Endothelial cell of umbilical vein (primary cell): ENCODE measurements around the gene ZC4H2. TPM values are rescaled to one million over a fixed set of nuclear protein-coding genes. Genes with fewer than 3 reads are reported as not detected.

ENCODE experiments used
- BruUV-seq: library from RNA; stranded (reverse); fragments of 400-500 nt; replicated peaks from 2 replicates; lab custom pipeline; 2021; lab: Mats Ljungman, UMichigan
- CTCF ChIA-PET: fragments of 300-600, 350-600 bp; sonication (Branson Sonifier 250); formaldehyde crosslinking; loops from one replicate; lab custom pipeline; 2021; ENCODE audit warnings: antibody characterized with exemption, inconsistent platforms; lab: Charles Lee
- POLR2A ChIA-PET: fragments of 300-600, 350-600 bp; sonication (Branson Sonifier 250); formaldehyde crosslinking; loops from one replicate; lab custom pipeline; 2021; ENCODE audit warnings: antibody characterized with exemption, inconsistent platforms; lab: Charles Lee
- DNase-seq: peaks from one replicate; pipeline ENCODE4 v3.0.0-alpha.2; 2011; ENCODE audit warnings: low read depth, low spot score
- FAIRE-seq: peaks from 2 replicates; lab custom pipeline; 2011; peaks lifted over from hg19 to GRCh38; lab: Jason Lieb, UNC
- H2AFZ ChIP-seq: 2 replicates; pipeline ENCODE4 v1.6.0; 2012; ENCODE audit warnings: low read depth, low read length, control low read depth, inconsistent platforms
- H3K27ac ChIP-seq: 2 replicates; pipeline ENCODE4 v1.5.1; 2011; ENCODE audit warnings: low read depth, mild to moderate bottlenecking, control low read depth, low read length, moderate library complexity; ENCODE audit not compliant: insufficient read depth
- H3K27me3 ChIP-seq, 2 experiments: 2 replicates each; pipeline versions ENCODE4 v1.6.0 to v1.6.1; 2011; ENCODE audit warnings: low read length in 2 of 2, mixed read lengths in 1 of 2; ENCODE audit not compliant: control insufficient read depth in 2 of 2, insufficient read depth in 2 of 2
- H3K36me3 ChIP-seq, 2 experiments: 2 replicates in 1 of 2; 3 replicates in 1 of 2; pipeline ENCODE4 v1.5.1; 2011; ENCODE audit warnings: low read length in 2 of 2, mild to moderate bottlenecking in 1 of 2, moderate library complexity in 1 of 2; ENCODE audit not compliant: control insufficient read depth in 2 of 2, insufficient read depth in 2 of 2; ENCODE audit errors: extremely low read depth in 1 of 2
- H3K4me1 ChIP-seq: 3 replicates; pipeline ENCODE4 v1.5.1; 2011; ENCODE audit warnings: mild to moderate bottlenecking, low read length; ENCODE audit not compliant: control insufficient read depth, insufficient read depth; ENCODE audit errors: extremely low read depth
- H3K4me2 ChIP-seq: 2 replicates; pipeline ENCODE4 v1.6.1; 2011; ENCODE audit warnings: low read length, control low read depth, mixed read lengths; ENCODE audit not compliant: insufficient read depth
- H3K4me3 ChIP-seq, 3 experiments: fragments of 200-600 bp in 1 of 3; sonication (generic), shearing (Covaris generic) in 1 of 3; replicated peaks in 1 of 3; 2 replicates each; pipeline ENCODE4 v1.5.1; 2011 to 2016; ENCODE audit warnings: control low read depth in 3 of 3, low read length in 3 of 3, mild to moderate bottlenecking in 2 of 3, inconsistent platforms in 1 of 3, low read depth in 1 of 3, moderate library complexity in 1 of 3; ENCODE audit not compliant: insufficient read depth in 1 of 3
- H3K79me2 ChIP-seq: 2 replicates; pipeline ENCODE4 v1.6.0; 2012; ENCODE audit warnings: low read length, inconsistent platforms; ENCODE audit not compliant: control insufficient read depth, insufficient read depth
- H3K9ac ChIP-seq: replicated peaks from 2 replicates; pipeline ENCODE3; 2011; ENCODE audit warnings: low read length, control low read depth; ENCODE audit not compliant: insufficient read depth; ENCODE audit errors: extremely low read depth
- H3K9me1 ChIP-seq: replicated peaks from 3 replicates; pipeline ENCODE4 v1.6.0; 2011; ENCODE audit warnings: mild to moderate bottlenecking, low read length; ENCODE audit not compliant: control insufficient read depth, insufficient read depth; ENCODE audit errors: extremely low read depth
- H3K9me3 ChIP-seq: replicated peaks from 2 replicates; pipeline ENCODE4 v1.5.1; 2012; ENCODE audit warnings: low read length, inconsistent platforms; ENCODE audit not compliant: control insufficient read depth, insufficient read depth
- H4K20me1 ChIP-seq: replicated peaks from 2 replicates; pipeline ENCODE3; 2011; ENCODE audit warnings: mild to moderate bottlenecking, low read length; ENCODE audit not compliant: control insufficient read depth, insufficient read depth; ENCODE audit errors: extremely low read depth
- CTCF ChIP-seq, 2 donors: IDR thresholded peaks; 1 replicate in 1 of 2; 2 replicates in 1 of 2; pipeline ENCODE4 v1.5.1; 2011; ENCODE audit warnings: low read length in 2 of 2, mild to moderate bottlenecking in 2 of 2, moderate library complexity in 2 of 2, control low read depth in 1 of 2, inconsistent platforms in 1 of 2, low read depth in 1 of 2; ENCODE audit not compliant: insufficient read depth in 1 of 2; ENCODE audit errors: extremely low read depth in 1 of 2
- EZH2 ChIP-seq: IDR thresholded peaks from 2 replicates; pipeline ENCODE4 v1.6.1; 2012; ENCODE audit warnings: borderline replicate concordance, low read depth, mild to moderate bottlenecking, moderate library complexity, low read length, inconsistent platforms; ENCODE audit not compliant: severe bottlenecking
- GATA2 ChIP-seq: IDR thresholded peaks from 2 replicates; pipeline ENCODE4 v1.7.0; 2011; ENCODE audit warnings: low read depth, mild to moderate bottlenecking, moderate library complexity, mixed read lengths, low read length; ENCODE audit not compliant: insufficient read length, insufficient read depth
- JUN ChIP-seq: IDR thresholded peaks from 2 replicates; pipeline ENCODE4 v1.6.1; 2011; ENCODE audit warnings: borderline replicate concordance, low read depth; ENCODE audit not compliant: insufficient read length, insufficient read depth
- MAX ChIP-seq: IDR thresholded peaks from 2 replicates; pipeline ENCODE4 v1.6.1; 2011; ENCODE audit not compliant: insufficient read depth, insufficient read length
- POLR2A ChIP-seq: IDR thresholded peaks from 2 replicates; pipeline ENCODE4 v1.6.1; 2012; ENCODE audit warnings: low read depth, mild to moderate bottlenecking, control low read depth, low read length
- POLR2AphosphoS5 ChIP-seq: IDR thresholded peaks from 2 replicates; pipeline ENCODE4 v1.6.1; 2012; ENCODE audit warnings: low read depth, mild to moderate bottlenecking, control low read depth, low read length, moderate library complexity; ENCODE audit not compliant: insufficient read depth
- dilution Hi-C: fragments of 300-500 bp; cut with MboI; formaldehyde crosslinking; loops from one replicate; pipeline ENCODE4 v1.15.0; 2019; ENCODE audit warnings: low sequenced_read_pairs; ENCODE audit not compliant: extremely low pct_ligation_motif_present
- intact Hi-C: fragments of 100-400 bp; cut with micrococcal nuclease; formaldehyde crosslinking; loops from one replicate; pipeline ENCODE4 v1.10.0; 2022
- polyA plus RNA-seq, 4 experiments: library from polyadenylated mRNA; depleted of rRNA in 3 of 4; stranded (reverse) in 3 of 4; unstranded in 1 of 4; fragments of >200 nt; gene quantifications; 2 replicates each; pipeline versions ENCODE4 v1.2.1 to v1.2.3, GENCODE V29; 2011 to 2012; ENCODE audit warnings: missing spikeins in 1 of 4
- total RNA-seq: library from RNA; stranded (reverse); gene quantifications from 2 replicates; pipeline ENCODE4 v1.2.3, GENCODE V29; 2021

ZC4H2 gene
- total and polyA plus RNA-seq, 2 donors (not counting 3 experiments of a cell fraction or from before 2014, with no cell fraction given): 12.8 TPM

GRCh38 chrX:64975491-64975890, 759 bp downstream of the ZC4H2 start:
- BruUV-seq: no TSS peak
- peak; percentile 26 for FAIRE-seq

GRCh38 chrX:64925480-64925879, 50.8 kb downstream of the ZC4H2 start:
- H3K9ac ChIP-seq: no peak overlapping the region
- H3K4me3 ChIP-seq: no peak overlapping the region
- no peaks in the 10 kb centered on the region for H3K4me1 ChIP-seq
- CTCF ChIA-PET: no interaction called here
- no peak for TF ChIP-seq JUN
- no peak for TF ChIP-seq CTCF (IDR thresholded peaks at IDR 0.05; ENCODE audit: extremely low read depth in 1 of 2, insufficient read depth in 1 of 2, low read depth in 1 of 2, low read length in 2 of 2)
- TF ChIP-seq POLR2AphosphoS5: no peak
- TF ChIP-seq MAX: no peak
- TF ChIP-seq POLR2A: no peak
- TF ChIP-seq EZH2: no peak
- TF ChIP-seq GATA2: no peak
- no peak for DNase-seq
- H3K27ac ChIP-seq: no peak overlapping the region
- H3K4me2 ChIP-seq: no peak overlapping the region
- POLR2A ChIA-PET: no interaction called here
- H3K27me3 ChIP-seq: no peaks in the 10 kb centered on the region
- no TSS peak for BruUV-seq
- no peaks in the 10 kb centered on the region for H3K9me1 ChIP-seq
- intact Hi-C loops (no loop called here), dilution Hi-C loops (no loop called here)
- no peaks in the 10 kb centered on the region for H4K20me1 ChIP-seq
- no peaks in the 10 kb centered on the region for H3K36me3 ChIP-seq
- no peaks in the 10 kb centered on the region for H3K9me3 ChIP-seq
- FAIRE-seq: peak; percentile 35
- no peak overlapping the region for H2AFZ ChIP-seq
- no peaks in the 10 kb centered on the region for H3K79me2 ChIP-seq

More at GRCh38 chrX:64975491-64975890, 759 bp downstream of the ZC4H2 start:
- DNase-seq: peak; percentile 47
- Histone ChIP-seq H3K4me3 (peak overlapping the region; percentile 65 to 93 (median 80)), H3K27me3 (no peaks in the 10 kb centered on the region), H3K9me3 (no peaks in the 10 kb centered on the region), H3K36me3 (no peaks in the 10 kb centered on the region), H3K27ac (peak overlapping the region; percentile 12), H3K4me2 (peak overlapping the region; percentile 85), H3K9ac (peak overlapping the region; percentile 62), H4K20me1 (no peaks in the 10 kb centered on the region), H2AFZ (peak overlapping the region; percentile 51), H3K4me1 (peaks cover 3% of the 10 kb centered on the region), H3K9me1 (no peaks in the 10 kb centered on the region), H3K79me2 (peaks cover 5% of the 10 kb centered on the region)
- peak in 1 of 2 donors; percentile 2 for TF ChIP-seq CTCF (IDR thresholded peaks at IDR 0.05; ENCODE audit: extremely low read depth in 1 of 2, insufficient read depth in 1 of 2, low read depth in 1 of 2, low read length in 2 of 2)
- no peak for TF ChIP-seq POLR2AphosphoS5
- ChIA-PET POLR2A (no interaction called here), CTCF (interaction anchor here (1.2 to 1.7 kb wide), 2 partner anchors 10 to 59 kb away, joined by 3 to 4 read pairs; partner anchors contain the start of gene ZC3H12B)
- dilution Hi-C loops: no loop called here
- intact Hi-C loops: no loop called here
